Femur (tissue), 1 donor: Measurements from ENCODE around the gene COL6A2.
A peak's percentile ranks its signal among the peaks of the same experiment; 100 is the strongest.
"Not testable (repeated sequence)": the region's sequence is repeated elsewhere in the genome, so short reads cannot be mapped to it uniquely, and the experiment has no call there.

Experiments used
- DNase-seq: peaks from one replicate; pipeline ENCODE4 v3.0.0-alpha.2; 2017

Gene COL6A2

GRCh38 chr21:46061063-46061462 lies 36.8 kb upstream of the COL6A2 start:
- DNase-seq, result no peak

- no peak for DNase-seq
These were observed 36.4 kb upstream of the COL6A2 start for GRCh38 chr21:46061518-46061917.

- no peak for DNase-seq
These were observed 36.0 kb upstream of the COL6A2 start for GRCh38 chr21:46061950-46062349.

- no peak for DNase-seq
These were observed 35.3 kb upstream of the COL6A2 start for GRCh38 chr21:46062471-46063211.

GRCh38 chr21:46063227-46063626 lies 34.7 kb upstream of the COL6A2 start:
- DNase-seq, result no peak

GRCh38 chr21:46063734-46064680 lies 33.9 kb upstream of the COL6A2 start:
- no peak for DNase-seq

GRCh38 chr21:46064870-46065214 lies 33.1 kb upstream of the COL6A2 start:
- no peak for DNase-seq

- DNase-seq, result peak; percentile 93
These were observed 32.5 kb upstream of the COL6A2 start for GRCh38 chr21:46065215-46065913.

DNA sequence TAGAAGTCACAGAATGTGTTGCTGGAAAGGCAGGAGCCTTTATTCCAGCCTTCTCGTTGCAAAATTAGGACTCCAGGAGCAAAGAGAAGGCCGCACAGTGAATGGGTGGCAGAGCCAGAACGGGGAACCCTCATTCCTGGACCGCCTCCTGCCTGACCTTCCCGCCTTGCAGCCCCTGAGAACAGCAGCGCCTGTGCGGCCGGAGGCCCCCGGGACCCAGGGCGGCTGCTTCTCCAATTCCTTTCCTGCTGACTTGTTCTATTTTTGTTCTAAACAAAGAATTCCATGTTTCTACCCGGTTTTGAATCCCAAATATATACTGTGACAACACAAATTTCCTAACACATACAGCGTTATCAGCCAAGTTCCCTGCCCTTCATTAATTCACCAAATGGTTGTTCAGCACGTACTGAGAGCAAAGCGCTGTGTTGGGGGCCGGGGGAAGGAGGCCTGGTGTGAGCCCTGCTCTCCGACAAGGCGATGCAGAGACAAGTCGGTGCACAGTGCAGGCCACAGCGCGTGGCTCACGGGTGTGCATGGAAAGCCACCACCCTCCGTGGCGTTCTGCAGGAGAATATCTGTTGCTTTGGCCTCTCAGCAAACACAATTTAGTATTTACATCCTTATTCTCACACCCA lies 31.9 kb upstream of the COL6A2 start:
- peak; percentile 59 for DNase-seq

DNA sequence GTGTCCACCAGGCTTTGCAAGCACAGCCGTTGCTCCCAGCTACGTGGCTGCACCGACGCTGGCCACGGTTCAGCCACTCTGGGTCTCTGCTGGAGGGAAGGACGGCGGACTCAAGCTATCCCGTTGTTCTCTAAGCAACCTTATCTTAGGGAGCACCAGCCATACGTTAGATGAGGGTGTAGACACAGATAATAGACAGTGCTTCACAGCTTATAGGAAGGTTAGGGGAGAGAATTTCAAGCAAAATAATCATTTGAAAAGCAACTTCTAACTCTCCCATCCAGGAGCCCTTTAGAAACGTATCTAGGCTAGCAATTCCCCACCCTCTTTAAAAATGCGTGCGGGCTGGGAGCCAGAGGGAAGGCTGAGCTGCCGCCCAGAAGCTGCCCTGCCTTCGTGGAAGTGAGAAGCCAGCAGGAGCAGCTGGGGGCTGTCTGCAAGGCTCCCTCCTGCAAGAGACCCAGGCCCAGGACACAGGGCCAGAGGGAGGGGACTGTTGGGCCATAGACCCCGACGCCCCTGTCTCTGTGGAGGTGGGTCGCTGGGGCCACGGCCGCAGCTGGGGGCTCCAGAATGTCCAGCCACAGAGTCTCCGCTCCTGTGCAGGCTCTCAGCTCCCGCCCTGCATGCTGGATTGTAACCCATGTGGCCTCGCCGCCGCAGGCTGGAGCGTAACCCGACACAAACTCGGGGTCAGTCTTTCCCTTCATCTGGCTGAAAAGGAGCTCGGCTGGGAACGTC lies 31.2 kb upstream of the COL6A2 start:
- DNase-seq, result peak; percentile 88

DNA sequence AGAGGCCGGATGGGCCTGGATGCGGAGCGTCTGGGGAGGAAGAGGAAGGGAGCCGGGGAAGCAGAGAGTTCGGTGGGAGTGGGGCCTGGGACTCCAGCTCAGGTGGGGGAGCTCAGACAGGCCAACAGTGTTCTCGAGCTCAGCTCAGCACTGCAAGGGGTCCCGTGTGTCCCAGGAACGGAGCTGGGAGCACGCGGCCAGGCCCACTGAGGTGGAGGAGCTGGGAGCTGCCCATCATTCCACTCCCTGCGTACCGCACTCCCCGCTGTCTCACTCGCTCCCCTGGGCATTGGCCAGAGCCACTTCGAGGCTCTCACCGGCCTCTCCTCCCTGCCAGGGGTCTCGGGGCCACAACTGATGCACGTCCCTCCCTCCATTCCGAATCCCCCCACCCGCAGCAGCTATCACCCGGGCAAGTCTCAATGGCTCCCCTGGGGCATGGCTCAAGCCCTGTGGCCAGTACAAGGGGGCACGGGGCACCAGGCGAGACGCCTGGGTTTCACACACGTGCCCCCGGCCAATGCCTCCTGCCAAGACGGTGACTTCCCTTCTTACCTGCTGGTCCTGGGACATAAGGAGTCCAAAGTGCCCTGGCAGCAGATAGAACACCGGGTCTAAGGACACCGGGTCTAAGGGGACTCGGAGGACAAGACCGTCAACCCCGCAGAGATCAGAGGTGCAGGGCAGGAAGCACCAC lies 30.3 kb upstream of the COL6A2 start:
- DNase-seq, result peak; percentile 28

DNA sequence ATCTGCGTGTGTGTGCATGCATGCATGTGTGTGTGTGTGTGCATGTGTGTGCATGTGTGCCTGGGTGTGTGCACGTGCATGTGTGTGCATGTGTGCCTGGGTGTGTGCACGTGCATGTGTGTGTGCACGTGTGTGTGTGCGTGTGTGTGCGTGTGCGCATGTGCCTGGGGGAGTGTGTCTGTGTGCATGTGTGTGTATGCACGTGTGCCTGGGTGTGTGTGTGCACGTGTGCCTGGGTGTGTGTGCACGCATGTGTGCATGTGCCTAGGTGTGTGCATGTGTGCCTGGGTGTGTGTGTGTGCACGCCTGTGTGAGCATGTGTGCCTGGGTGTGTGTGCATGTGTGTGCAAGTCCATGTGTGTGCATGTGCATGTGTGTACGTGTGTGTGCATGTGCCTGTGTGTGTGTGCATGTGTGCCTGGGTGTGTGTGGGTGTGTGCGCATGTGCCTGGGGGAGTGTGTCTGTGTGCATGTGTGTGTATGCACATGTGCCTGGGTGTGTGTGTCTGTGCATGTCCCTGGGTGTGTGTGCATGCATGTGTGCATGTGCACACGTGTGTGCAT lies 29.3 kb upstream of the COL6A2 start:
- no peak for DNase-seq

DNA sequence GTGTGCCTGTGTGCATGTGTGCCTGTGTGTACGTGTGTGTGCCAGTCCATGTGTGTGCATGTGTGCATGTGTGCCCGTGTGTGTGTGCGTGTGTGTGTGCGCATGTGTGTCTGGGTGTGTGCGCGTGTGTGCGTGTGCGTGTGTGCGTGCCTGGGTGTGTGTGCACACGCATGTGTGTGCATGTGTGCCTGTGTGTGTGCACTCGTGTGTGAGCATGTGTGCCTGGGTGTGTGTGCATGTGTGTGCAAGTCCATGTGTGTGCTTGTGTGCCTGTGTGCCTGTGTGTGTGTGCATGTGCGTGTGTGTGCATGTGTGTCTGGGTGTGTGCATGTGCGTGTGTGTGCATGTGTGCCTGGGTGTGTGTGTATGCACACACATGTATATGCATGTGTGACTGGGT lies 28.7 kb upstream of the COL6A2 start:
- no peak for DNase-seq

DNA sequence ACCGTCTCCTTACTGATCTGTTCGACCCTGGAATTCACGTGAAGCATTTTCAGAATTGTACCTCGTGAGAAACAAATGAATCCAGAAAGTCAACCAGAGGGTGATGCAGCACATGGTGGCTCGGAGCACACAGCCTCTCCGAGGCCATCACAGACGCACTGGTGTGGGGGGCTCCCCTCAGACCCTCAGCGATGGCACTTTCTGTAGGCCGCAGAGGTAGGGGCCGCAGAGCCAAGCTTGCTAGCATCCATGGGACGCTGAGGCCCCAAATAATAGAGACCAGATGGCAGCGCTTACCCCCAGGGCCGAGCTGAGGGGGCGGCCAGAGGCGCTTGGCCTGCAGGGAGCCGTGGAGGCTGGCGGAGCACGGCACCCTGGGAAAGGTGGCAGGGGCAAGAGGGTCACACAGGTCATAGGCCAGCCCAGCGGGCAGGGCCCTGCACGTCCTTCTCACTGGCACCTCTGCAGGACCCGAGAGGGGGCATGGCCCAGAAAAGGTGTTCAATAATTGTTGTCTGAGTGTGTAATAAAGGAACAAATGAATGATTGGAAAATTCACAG lies 28.1 kb upstream of the COL6A2 start:
- DNase-seq, result no peak

DNA sequence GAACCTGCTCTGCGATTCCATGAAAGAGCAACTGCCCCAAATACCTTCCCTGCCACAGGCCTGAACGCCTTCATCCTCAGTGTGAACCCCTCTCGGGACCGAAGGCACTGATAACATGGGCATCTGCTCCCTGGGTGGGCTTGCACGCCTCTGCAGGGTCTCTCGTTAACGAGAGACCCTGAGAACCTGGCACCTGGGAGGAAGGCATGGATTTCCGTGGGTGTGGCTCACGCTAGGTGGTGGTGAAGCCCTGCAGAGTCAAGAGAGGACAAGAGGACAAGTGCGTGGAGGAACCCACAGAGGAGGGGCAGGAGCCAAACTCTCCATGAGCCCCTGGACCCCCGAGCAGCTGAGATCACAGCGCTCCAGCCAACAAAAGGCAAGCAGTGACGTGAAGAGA lies 26.8 kb upstream of the COL6A2 start:
- peak; percentile 17 for DNase-seq

DNA sequence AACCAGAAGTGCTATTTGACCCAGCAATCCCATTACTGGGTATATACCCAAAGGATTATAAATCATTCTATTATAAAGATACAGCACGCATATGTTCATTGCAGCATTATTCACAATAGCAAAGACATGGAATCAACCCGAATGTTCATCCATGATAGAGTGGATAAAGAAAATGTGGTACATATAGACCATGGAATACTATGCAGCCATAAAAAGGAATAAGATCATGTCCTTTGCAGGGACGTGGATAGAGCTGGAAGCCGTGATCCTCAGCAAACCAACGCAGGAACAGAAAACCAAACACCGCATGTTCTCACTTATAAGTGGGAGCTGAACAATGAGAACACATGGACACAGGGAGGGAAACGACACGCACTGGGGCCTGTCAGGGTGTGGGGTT lies 21.2 kb upstream of the COL6A2 start:
- not testable (repeated sequence) for DNase-seq

DNA sequence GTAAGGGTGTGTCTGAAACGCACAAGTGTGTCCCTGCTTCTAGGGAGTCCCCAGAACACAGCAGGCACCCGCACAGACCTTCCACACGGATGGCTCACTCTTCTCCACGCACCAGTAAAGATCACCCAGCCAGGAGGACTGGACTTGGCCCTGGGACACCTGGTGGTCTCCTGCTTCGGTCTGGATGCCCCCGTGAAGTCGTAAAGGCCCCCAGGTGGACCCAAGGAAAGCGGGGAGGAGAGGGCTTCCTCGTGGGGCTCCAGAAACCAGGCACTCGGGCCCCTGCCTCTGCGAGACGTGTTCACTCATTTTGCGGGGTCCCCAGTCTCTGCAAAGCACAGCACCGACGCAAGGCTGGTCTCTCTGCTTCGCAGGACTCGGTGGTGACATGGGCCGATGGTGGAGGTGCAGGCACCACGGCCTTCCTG lies 20.2 kb upstream of the COL6A2 start:
- DNase-seq, result no peak

DNA sequence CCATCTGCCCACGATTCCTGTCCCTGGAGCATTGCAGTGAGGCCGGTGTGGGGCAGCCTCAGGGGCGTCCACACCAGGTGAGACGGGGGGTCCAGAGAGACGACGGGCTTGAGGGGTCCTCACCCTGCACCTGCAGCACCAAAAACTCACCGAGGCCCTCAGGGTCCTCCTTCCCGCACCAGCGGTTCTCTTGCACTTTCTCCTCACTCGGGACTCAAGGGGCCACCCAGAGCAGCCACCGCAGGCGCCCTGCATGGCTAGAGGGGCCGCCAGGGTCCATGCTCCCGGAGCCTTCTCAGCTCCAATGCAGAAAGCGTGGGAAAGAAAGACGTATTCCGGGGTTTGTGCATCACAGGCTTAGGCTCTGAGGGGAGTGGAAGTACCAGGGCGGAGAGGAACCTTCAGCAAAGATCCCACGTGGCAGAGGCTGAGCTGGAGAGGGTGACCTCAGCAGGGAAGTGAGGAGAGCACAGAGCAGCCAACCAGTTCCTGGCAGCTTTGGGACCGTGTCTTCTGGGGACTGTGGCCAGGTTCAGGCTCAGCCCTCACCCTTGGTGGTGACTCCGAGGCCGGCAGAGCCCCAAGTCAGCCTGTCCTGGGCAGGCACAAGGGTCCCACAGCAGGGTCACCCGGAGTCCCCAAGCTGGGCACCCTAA lies 19.5 kb upstream of the COL6A2 start:
- DNase-seq, result peak; percentile 21

- no peak for DNase-seq
These were observed 18.9 kb upstream of the COL6A2 start for GRCh38 chr21:46078978-46079351.
